GM23248 (cell line): ENCODE measurements around the gene ZNF700. TPM values are rescaled to one million over a fixed set of nuclear protein-coding genes. Genes with fewer than 3 reads are reported as not detected.
"Not testable (repeated sequence)": the region's sequence is repeated elsewhere in the genome, so short reads cannot be mapped to it uniquely, and the experiment has no call there.

ENCODE experiments used
- DNase-seq: peaks from one replicate; pipeline ENCODE4 v3.0.0-alpha.2; 2015
- H2AFZ ChIP-seq: fragments of 200-600 bp; sonication (generic); 2 replicates; pipeline ENCODE4 v1.6.1; 2016; ENCODE audit warnings: antibody characterized with exemption
- H3F3A ChIP-seq: fragments of 200-600 bp; sonication (generic); 2 replicates; pipeline ENCODE4 v1.6.1; 2016; ENCODE audit warnings: mild to moderate bottlenecking, antibody characterized with exemption, mixed run types; ENCODE audit not compliant: insufficient read depth
- H3K27ac ChIP-seq: fragments of 200-600 bp; sonication (generic); 2 replicates; pipeline ENCODE4 v1.5.1; 2016; ENCODE audit warnings: mild to moderate bottlenecking
- H3K27me3 ChIP-seq: fragments of 200-600 bp; sonication (generic); replicated peaks from 2 replicates; pipeline ENCODE4 v1.6.1; 2016; ENCODE audit warnings: mild to moderate bottlenecking; ENCODE audit not compliant: insufficient read depth
- H3K36me3 ChIP-seq: fragments of 200-600 bp; sonication (generic); 2 replicates; pipeline ENCODE4 v1.6.1; 2016; ENCODE audit warnings: low read depth, mild to moderate bottlenecking
- H3K4me1 ChIP-seq: fragments of 200-600 bp; sonication (generic); 2 replicates; pipeline ENCODE4 v1.6.1; 2016; ENCODE audit warnings: mild to moderate bottlenecking; ENCODE audit not compliant: insufficient read depth
- H3K4me2 ChIP-seq: fragments of 200-600 bp; sonication (generic); one replicate; pipeline ENCODE4 v1.6.1; 2016; ENCODE audit warnings: mild to moderate bottlenecking; ENCODE audit not compliant: unreplicated experiment
- H3K4me3 ChIP-seq: fragments of 200-600 bp; sonication (generic); 2 replicates; pipeline ENCODE4 v1.5.1; 2016; ENCODE audit warnings: mild to moderate bottlenecking
- H3K79me2 ChIP-seq: fragments of 200-600 bp; sonication (generic); 2 replicates; pipeline ENCODE4 v1.6.1; 2016; ENCODE audit warnings: mild to moderate bottlenecking; ENCODE audit not compliant: insufficient read depth
- H3K9ac ChIP-seq: fragments of 200-600 bp; sonication (generic); 2 replicates; pipeline ENCODE4 v1.6.1; 2016; ENCODE audit warnings: mild to moderate bottlenecking
- H3K9me2 ChIP-seq: fragments of 200-600 bp; sonication (generic); 2 replicates; pipeline ENCODE4 v1.6.1; 2016; ENCODE audit warnings: mixed run types, mild to moderate bottlenecking, moderate library complexity; ENCODE audit not compliant: insufficient read depth
- H3K9me3 ChIP-seq: fragments of 200-600 bp; sonication (generic); one replicate; pipeline ENCODE4 v1.6.1; 2017; ENCODE audit warnings: low read depth
- H4K20me1 ChIP-seq: fragments of 200-600 bp; sonication (generic); 2 replicates; pipeline ENCODE4 v1.6.0; 2016; ENCODE audit not compliant: insufficient read depth
- EZH2 ChIP-seq: fragments of 200-600 bp; sonication (generic); IDR thresholded peaks from 2 replicates; pipeline ENCODE4 v1.6.1; 2018; ENCODE audit warnings: antibody characterized with exemption, mild to moderate bottlenecking; ENCODE audit not compliant: insufficient read depth, poor library complexity, severe bottlenecking
- EZH2phosphoT487 ChIP-seq: fragments of 200-600 bp; sonication (generic); IDR thresholded peaks from 2 replicates; pipeline ENCODE4 v1.6.1; 2018; ENCODE audit warnings: antibody characterized with exemption, moderate library complexity, mild to moderate bottlenecking, low read depth; ENCODE audit not compliant: insufficient read depth
- WGBS, 2 experiments: methylation state at CpG; one replicate each; pipeline ENCODE4 v1.1.6; 2015 to 2017; ENCODE audit warnings: low lambda C conversion rate in 2 of 2, low coverage in 1 of 2; ENCODE audit errors: missing lambda C conversion rate in 2 of 2; 5-methylcytosine and 5-hydroxymethylcytosine counted together
- in situ Hi-C: fragments of 300-500 bp; cut with MboI; formaldehyde crosslinking; loops from 2 replicates; pipeline ENCODE4 v1.15.0; 2020
- polyA plus RNA-seq: library from polyadenylated mRNA; unstranded; fragments of >200 nt; fragmentation: Nextera tagmentation; extraction: Ambion mirVana; gene quantifications from 2 replicates; pipeline ENCODE4 v1.2.1, GENCODE V29; 2016
- total RNA-seq: library from RNA; depleted of rRNA; stranded (reverse); fragments of >200 nt; shearing (Covaris generic); gene quantifications from 2 replicates; pipeline ENCODE4 v1.2.3, GENCODE V29; 2014

Gene ZNF700
- total and polyA plus RNA-seq, 2 experiments from 2014 or later, result 3.2 to 6.3 TPM

DNA sequence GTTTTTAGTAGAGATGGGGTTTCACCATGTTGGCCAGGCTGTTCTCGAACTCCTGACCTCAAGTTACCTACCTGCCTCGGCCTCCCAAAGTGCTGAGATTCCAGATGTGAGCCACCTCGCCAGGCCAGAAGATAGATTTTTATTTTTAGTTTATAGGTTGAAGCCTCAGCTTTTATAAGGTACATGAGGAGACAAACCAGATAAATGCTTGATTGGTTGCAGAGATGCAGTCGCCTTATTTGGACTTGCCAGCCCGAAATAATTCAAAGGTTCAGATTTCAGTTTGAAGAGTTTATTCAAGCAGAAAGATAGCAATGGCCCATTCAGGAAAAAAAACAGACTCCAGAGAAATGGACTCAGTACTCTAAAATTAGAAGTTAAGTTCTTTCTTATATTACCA, 34.3 kb upstream of the ZNF700 start:
- H3K4me1 ChIP-seq, result peaks cover 6% of the 10 kb centered on the region; the same call in 1 of the 2 replicates
- in situ Hi-C loops, result no loop called here
- WGBS, 2 experiments, result 93 to 98% methylated on average over 5 of the region's 5 CpGs

GRCh38 chr19:11894851-11895250, 30.1 kb upstream of the ZNF700 start:
- no peak for DNase-seq
- Histone ChIP-seq H3K9me2 (no peaks in the 10 kb centered on the region), H2AFZ (no peak overlapping the region), H3K9me3 (no peaks in the 10 kb centered on the region), H3K79me2 (peaks cover 53% of the 10 kb centered on the region), H3K4me2 (no peak overlapping the region), H3K36me3 (no peaks in the 10 kb centered on the region), H3K4me1 (no peaks in the 10 kb centered on the region), H3K9ac (no peak overlapping the region), H4K20me1 (no peaks in the 10 kb centered on the region), H3K4me3 (no peak overlapping the region), H3F3A (no peaks in the 10 kb centered on the region), H3K27me3 (no peaks in the 10 kb centered on the region), H3K27ac (no peak overlapping the region)
- in situ Hi-C loops, result no loop called here
- WGBS, 2 experiments, result 95 to 99% methylated on average over 6 of the region's 6 CpGs
- TF ChIP-seq EZH2phosphoT487, result no peak
- no peak for TF ChIP-seq EZH2

More for the DNA sequence above, 34.3 kb upstream of the ZNF700 start:
- H4K20me1 ChIP-seq, result no peaks in the 10 kb centered on the region
- H3K36me3 ChIP-seq, result no peaks in the 10 kb centered on the region
- H3K4me2 ChIP-seq, result no peak overlapping the region
- no peak overlapping the region for H3K4me3 ChIP-seq
- H3K9ac ChIP-seq, result no peak overlapping the region
- no peaks in the 10 kb centered on the region for H3K9me2 ChIP-seq
- H3K27ac ChIP-seq, result no peak overlapping the region
- TF ChIP-seq EZH2phosphoT487 (no peak), EZH2 (no peak)
- peaks cover 57% of the 10 kb centered on the region for H3K79me2 ChIP-seq
- peaks cover 11% of the 10 kb centered on the region; the same call in 1 of the 2 replicates for H3F3A ChIP-seq
- H2AFZ ChIP-seq, result no peak overlapping the region
- H3K9me3 ChIP-seq, result no peaks in the 10 kb centered on the region
- no peaks in the 10 kb centered on the region for H3K27me3 ChIP-seq
- DNase-seq, result no peak

- in situ Hi-C loops, result no loop called here
- 99 to 100% methylated on average over 3 of the region's 3 CpGs for WGBS, 2 experiments
- TF ChIP-seq EZH2 (no peak), EZH2phosphoT487 (no peak)
Measured at GRCh38 chr19:11902228-11902627, 22.7 kb upstream of the ZNF700 start.

GRCh38 chr19:11905928-11906327, 19.0 kb upstream of the ZNF700 start:
- H3K27me3 ChIP-seq, result no peaks in the 10 kb centered on the region
- H3K4me2 ChIP-seq, result no peak overlapping the region
- H3K36me3 ChIP-seq, result peaks cover 42% of the 10 kb centered on the region
- H4K20me1 ChIP-seq, result no peaks in the 10 kb centered on the region
- peaks cover 12% of the 10 kb centered on the region for H3K9me3 ChIP-seq
- no peaks in the 10 kb centered on the region for H3K9me2 ChIP-seq
- WGBS, 2 experiments, result 98 to 99% methylated on average over 3 of the region's 3 CpGs
- DNase-seq, result no peak
- H3K27ac ChIP-seq, result no peak overlapping the region
- no peak overlapping the region for H3K4me3 ChIP-seq
- in situ Hi-C loops, result no loop called here
- no peak overlapping the region for H3K9ac ChIP-seq
- H2AFZ ChIP-seq, result no peak overlapping the region
- TF ChIP-seq EZH2phosphoT487 (no peak), EZH2 (no peak)
- H3F3A ChIP-seq, result 0 out of 2 replicates have a peak, but pooled peaks cover 7% of the 10 kb centered on the region
- no peaks in the 10 kb centered on the region for H3K4me1 ChIP-seq
- H3K79me2 ChIP-seq, result peaks cover 15% of the 10 kb centered on the region; the same call in 1 of the 2 replicates

More at GRCh38 chr19:11902228-11902627, 22.7 kb upstream of the ZNF700 start:
- H3K36me3 ChIP-seq, result peaks cover 42% of the 10 kb centered on the region
- H3K27ac ChIP-seq, result no peak overlapping the region
- peaks cover 12% of the 10 kb centered on the region for H3K9me3 ChIP-seq
- 0 out of 2 replicates have a peak, but pooled peaks cover 7% of the 10 kb centered on the region for H3F3A ChIP-seq
- no peak overlapping the region for H3K4me3 ChIP-seq
- no peaks in the 10 kb centered on the region for H3K27me3 ChIP-seq
- H3K4me2 ChIP-seq, result no peak overlapping the region
- no peak overlapping the region for H2AFZ ChIP-seq
- no peaks in the 10 kb centered on the region for H3K4me1 ChIP-seq
- H3K79me2 ChIP-seq, result peaks cover 24% of the 10 kb centered on the region; the same call in 1 of the 2 replicates
- H3K9me2 ChIP-seq, result no peaks in the 10 kb centered on the region
- H4K20me1 ChIP-seq, result no peaks in the 10 kb centered on the region
- no peak for DNase-seq
- H3K9ac ChIP-seq, result no peak overlapping the region

DNA sequence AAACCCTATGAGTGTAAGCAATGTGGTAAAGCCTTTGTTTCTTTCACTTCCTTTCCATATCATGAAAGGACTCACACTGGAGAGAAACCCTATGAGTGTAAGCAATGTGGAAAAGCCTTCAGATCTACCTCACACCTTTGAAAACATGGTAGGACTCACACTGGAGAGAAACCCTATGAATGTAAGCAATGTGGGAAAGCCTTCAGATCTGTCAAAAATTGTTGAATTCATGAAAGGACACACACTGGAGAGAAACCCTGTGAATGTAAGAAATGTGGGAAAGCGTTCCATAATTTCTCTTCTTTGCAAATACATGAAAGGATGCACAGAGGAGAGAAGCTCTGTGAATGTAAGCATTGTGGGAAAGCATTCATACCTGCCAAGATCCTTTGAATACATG, 13.0 kb upstream of the ZNF700 start:
- H3K27me3 ChIP-seq, H3K27ac ChIP-seq, DNase-seq, H4K20me1 ChIP-seq, H3K4me1 ChIP-seq, H3K4me3 ChIP-seq, H2AFZ ChIP-seq, H3K36me3 ChIP-seq, H3K9ac ChIP-seq, H3K79me2 ChIP-seq, H3K9me3 ChIP-seq, H3K9me2 ChIP-seq, in situ Hi-C loops, H3F3A ChIP-seq, H3K4me2 ChIP-seq: not testable (repeated sequence)
- 90 to 100% methylated on average over 1 of the region's 1 CpG for WGBS, 2 experiments

GRCh38 chr19:11914417-11915051, 10.4 kb upstream of the ZNF700 start:
- H3K9me3 ChIP-seq, in situ Hi-C loops, H3K36me3 ChIP-seq, H4K20me1 ChIP-seq, H3K9me2 ChIP-seq, H2AFZ ChIP-seq, H3K27me3 ChIP-seq, H3K79me2 ChIP-seq, H3K9ac ChIP-seq, DNase-seq, H3K27ac ChIP-seq, H3K4me3 ChIP-seq, H3F3A ChIP-seq, H3K4me1 ChIP-seq, H3K4me2 ChIP-seq: not testable (repeated sequence)
- 89 to 91% methylated on average over 4 of the region's 4 CpGs for WGBS, 2 experiments
